ENCODE measurements around the gene FAF2. TPM values are rescaled to one million over a fixed set of nuclear protein-coding genes. Genes with fewer than 3 reads are reported as not detected.
"Not testable (repeated sequence)": the region's sequence is repeated elsewhere in the genome, so short reads cannot be mapped to it uniquely, and the experiment has no call there.

Gene FAF2
- total RNA-seq, 1 donor from 2014 or later, result 39.2 TPM

- intact Hi-C loops (cut with micrococcal nuclease), result loop anchor here (1.0 kb wide), 1 partner anchor 152 kb away; no protein-coding TSS in a partner anchor
These were observed 92.8 kb downstream of the FAF2 start for GRCh38 chr5:176540956-176541337.

- intact Hi-C loops (cut with micrococcal nuclease), result loop anchor here (1.0 to 2.0 kb wide), 3 partner anchors 105 to 181 kb away; partner anchors contain the start of genes KIAA1191 and TSPAN17
These were observed 93.4 kb downstream of the FAF2 start for GRCh38 chr5:176541338-176542134.

GRCh38 chr5:176542135-176542595 lies 94.0 kb downstream of the FAF2 start:
- intact Hi-C loops (cut with micrococcal nuclease), result loop anchor here (2.0 kb wide), 2 partner anchors 105 to 181 kb away; partner anchors contain the start of genes KIAA1191 and TSPAN17

GRCh38 chr5:176542596-176543427 lies 94.6 kb downstream of the FAF2 start:
- intact Hi-C loops (cut with micrococcal nuclease), result loop anchor here (1.0 to 2.0 kb wide), 5 partner anchors 8 to 182 kb away; partner anchors contain the start of genes CLTB, FAF2, KIAA1191 and TSPAN17

- intact Hi-C loops (cut with micrococcal nuclease), result loop anchor here (1.0 to 2.0 kb wide), 5 partner anchors 8 to 183 kb away; partner anchors contain the start of genes CLTB, FAF2, KIAA1191 and TSPAN17
These were observed 95.4 kb downstream of the FAF2 start for GRCh38 chr5:176543428-176544182.

GRCh38 chr5:176545388-176545736 lies 97.2 kb downstream of the FAF2 start:
- intact Hi-C loops (cut with micrococcal nuclease), result no loop called here

- intact Hi-C loops (cut with micrococcal nuclease), result no loop called here
These were observed 97.7 kb downstream of the FAF2 start for GRCh38 chr5:176545737-176546509.

GRCh38 chr5:176547802-176548201 lies 99.6 kb downstream of the FAF2 start:
- intact Hi-C loops (cut with micrococcal nuclease), result no loop called here

- intact Hi-C loops (cut with micrococcal nuclease), result no loop called here
These were observed 100.8 kb downstream of the FAF2 start, which contains the start of gene CDHR2 for GRCh38 chr5:176548967-176549444. CDHR2 (plus strand) TSS chr5:176549342; CDS start chr5:176565353, 16,011 bp downstream.

- intact Hi-C loops (cut with micrococcal nuclease), result no loop called here
These were observed 101.7 kb downstream of the FAF2 start for GRCh38 chr5:176549871-176550270.

- intact Hi-C loops (cut with micrococcal nuclease), result no loop called here
These were observed 102.2 kb downstream of the FAF2 start for GRCh38 chr5:176550275-176550831.

- intact Hi-C loops (cut with micrococcal nuclease), result not testable (repeated sequence)
These were observed 102.8 kb downstream of the FAF2 start for GRCh38 chr5:176550937-176551336.

- intact Hi-C loops (cut with micrococcal nuclease), result no loop called here
These were observed 104.2 kb downstream of the FAF2 start for GRCh38 chr5:176552332-176552869.

GRCh38 chr5:176553260-176554085 lies 105.3 kb downstream of the FAF2 start:
- intact Hi-C loops (cut with micrococcal nuclease), result no loop called here

- intact Hi-C loops (cut with micrococcal nuclease), result no loop called here
These were observed 109.7 kb downstream of the FAF2 start for GRCh38 chr5:176557846-176558245.

All from T-helper 2 cell treated with Interferon-gamma antibody and Interleukin-4, amounts not matched to agents 100 ng/mL and 5 ng/mL, for 36 hours (primary cell).